GM19455 (cell line): Measurements from ENCODE around the gene ZNF821.
A peak's percentile ranks its signal among the peaks of the same experiment; 100 is the strongest.
"Not testable (repeated sequence)": the region's sequence is repeated elsewhere in the genome, so short reads cannot be mapped to it uniquely, and the experiment has no call there.

Source experiments
- ATAC-seq: cut with Tn5 transposase; IDR thresholded peaks from one replicate; pipeline ENCODE4 v1.9.1; 2021; ENCODE audit not compliant: unreplicated experiment

Gene ZNF821

GRCh38 chr16:71865173-71865863 lies 18.7 kb downstream of the ZNF821 start:
- no peak for ATAC-seq

- no peak for ATAC-seq
Observed at GRCh38 chr16:71863995-71864394, 20.0 kb downstream of the ZNF821 start.

GRCh38 chr16:71859762-71860521 lies 24.0 kb downstream of the ZNF821 start:
- ATAC-seq = no peak

GRCh38 chr16:71855937-71856662 lies 27.9 kb downstream of the ZNF821 start:
- ATAC-seq = no peak

- no peak for ATAC-seq
Observed at GRCh38 chr16:71854369-71854948, 29.5 kb downstream of the ZNF821 start.

GRCh38 chr16:71853413-71853812 lies 30.6 kb downstream of the ZNF821 start:
- peak; percentile 81 for ATAC-seq

GRCh38 chr16:71852561-71852960 lies 31.4 kb downstream of the ZNF821 start:
- no peak for ATAC-seq

- no peak for ATAC-seq
Observed at GRCh38 chr16:71852158-71852557, 31.8 kb downstream of the ZNF821 start.

- ATAC-seq = no peak
Observed at GRCh38 chr16:71851746-71852145, 32.2 kb downstream of the ZNF821 start.

- no peak for ATAC-seq
Observed at GRCh38 chr16:71848622-71849021, 35.4 kb downstream of the ZNF821 start.

- ATAC-seq = no peak
Observed at GRCh38 chr16:71847096-71847495, 36.9 kb downstream of the ZNF821 start.

GRCh38 chr16:71846431-71846830 lies 37.6 kb downstream of the ZNF821 start:
- no peak for ATAC-seq

- peak; percentile 60 for ATAC-seq
Observed at GRCh38 chr16:71845639-71846430, 38.1 kb downstream of the ZNF821 start, which contains the start of gene ATXN1L. TSS of gene ATXN1L (plus strand) at chr16:71845976. CDS start at chr16:71849741, 3,765 bp downstream.

- no peak for ATAC-seq
Observed at GRCh38 chr16:71843572-71843971, 40.4 kb downstream of the ZNF821 start.

GRCh38 chr16:71840052-71840451 lies 43.9 kb downstream of the ZNF821 start:
- no peak for ATAC-seq

GRCh38 chr16:71837150-71837549 lies 46.8 kb downstream of the ZNF821 start:
- no peak for ATAC-seq

- no peak for ATAC-seq
Observed at GRCh38 chr16:71834291-71834690, 49.7 kb downstream of the ZNF821 start.

GRCh38 chr16:71832112-71832511 lies 51.9 kb downstream of the ZNF821 start:
- not testable (repeated sequence) for ATAC-seq

GRCh38 chr16:71831698-71832097 lies 52.3 kb downstream of the ZNF821 start:
- not testable (repeated sequence) for ATAC-seq

GRCh38 chr16:71830359-71830758 lies 53.6 kb downstream of the ZNF821 start:
- ATAC-seq = no peak
